B cell (primary cell): ENCODE results near the gene GRID1. TPM values are rescaled to one million over a fixed set of nuclear protein-coding genes. Genes with fewer than 3 reads are reported as not detected.

Experiments used
- ATAC-seq: fragments of 200-7000 bp; cut with Tn5 transposase; one replicate; pipeline ENCODE4 v1.10.0; 2021; ENCODE audit warnings: low read depth, mild to moderate bottlenecking, moderate number of reproducible peaks, moderate library complexity
- CTCF ChIA-PET: fragments of 350-600 bp; sonication (Branson Sonifier 250); formaldehyde crosslinking; loops from one replicate; lab custom pipeline; 2021; ENCODE audit warnings: antibody characterized with exemption, inconsistent platforms; lab: Charles Lee
- POLR2A ChIA-PET: fragments of 350-600 bp; sonication (Branson Sonifier 250); formaldehyde crosslinking; loops from one replicate; lab custom pipeline; 2021; ENCODE audit warnings: antibody characterized with exemption; lab: Charles Lee
- DNase-seq: peaks from one replicate; pipeline ENCODE4 v3.0.0; 2013
- H2AFZ ChIP-seq: 2 replicates; pipeline ENCODE4 v1.6.1; 2012; ENCODE audit warnings: mild to moderate bottlenecking, low read depth, low read length; ENCODE audit not compliant: insufficient read depth, poor library complexity, severe bottlenecking
- H3K27ac ChIP-seq, 2 donors: 1 replicate in 1 of 2; 2 replicates in 1 of 2; pipeline ENCODE4 v1.5.1; 2012 to 2013; ENCODE audit warnings: low read length in 2 of 2, mild to moderate bottlenecking in 2 of 2, moderate library complexity in 1 of 2
- H3K27me3 ChIP-seq, 4 experiments: fragments of 200-600 bp in 1 of 4; sonication (generic) in 1 of 4; replicated peaks in 1 of 4; 1 replicate in 2 of 4; 2 replicates in 2 of 4; pipeline versions ENCODE4 v1.6.1 to v1.7.0; 2013 to 2016; ENCODE audit warnings: low read length in 3 of 4, mild to moderate bottlenecking in 2 of 4, mixed read lengths in 1 of 4, moderate library complexity in 1 of 4; ENCODE audit not compliant: insufficient read depth in 4 of 4, control insufficient read depth in 3 of 4; ENCODE audit errors: control extremely low read depth in 1 of 4
- H3K36me3 ChIP-seq, 2 experiments: replicated peaks in 1 of 2; 1 replicate in 1 of 2; 2 replicates in 1 of 2; pipeline versions ENCODE4 v1.6.1 to v1.7.1; 2013; ENCODE audit warnings: low read length in 1 of 2; ENCODE audit not compliant: insufficient read depth in 2 of 2, control insufficient read depth in 1 of 2; ENCODE audit errors: control extremely low read depth in 1 of 2, extremely low read depth in 1 of 2
- H3K4me1 ChIP-seq, 2 donors: fragments of 200-600 bp in 1 of 2; sonication (generic) in 1 of 2; 1 replicate in 1 of 2; 2 replicates in 1 of 2; pipeline versions ENCODE4 v1.5.1 to v1.6.1; 2013 to 2017; ENCODE audit warnings: low read length in 2 of 2; ENCODE audit not compliant: control insufficient read depth in 2 of 2, insufficient read depth in 2 of 2
- H3K4me2 ChIP-seq: replicated peaks from 2 replicates; pipeline ENCODE3; 2012; ENCODE audit warnings: mild to moderate bottlenecking, low read depth, low read length; ENCODE audit not compliant: poor library complexity, severe bottlenecking
- H3K4me3 ChIP-seq, 5 experiments: fragments of 200-600 bp in 1 of 5; sonication (generic) in 1 of 5; 1 replicate in 3 of 5; 2 replicates in 2 of 5; pipeline versions ENCODE4 v1.5.1 to v1.7.0; 2011 to 2016; ENCODE audit warnings: low read length in 4 of 5, mild to moderate bottlenecking in 4 of 5, low read depth in 2 of 5, control low read depth in 1 of 5, moderate library complexity in 1 of 5; ENCODE audit not compliant: insufficient read depth in 1 of 5; ENCODE audit errors: control extremely low read depth in 1 of 5, extremely low read depth in 1 of 5
- H3K79me2 ChIP-seq: fragments of 200-600 bp; sonication (generic); one replicate; pipeline ENCODE4 v1.6.0; 2016; ENCODE audit warnings: low read length; ENCODE audit not compliant: control insufficient read depth, insufficient read depth
- H3K9ac ChIP-seq: fragments of 200-600 bp; sonication (generic); 2 replicates; pipeline ENCODE4 v1.6.1; 2017; ENCODE audit warnings: mild to moderate bottlenecking, low read length, moderate library complexity
- H3K9me3 ChIP-seq, 3 donors: one replicate each; pipeline versions ENCODE4 v1.6.1 to v1.7.1; 2013; ENCODE audit warnings: low read length in 2 of 3; ENCODE audit not compliant: control insufficient read depth in 2 of 3, insufficient read depth in 1 of 3; ENCODE audit errors: control extremely low read depth in 1 of 3
- H4K20me1 ChIP-seq: 2 replicates; pipeline ENCODE4 v1.6.0; 2012; ENCODE audit warnings: mild to moderate bottlenecking, low read length; ENCODE audit not compliant: insufficient read depth, control insufficient read depth, poor library complexity, severe bottlenecking
- H3K27ac Mint-ChIP-seq: one replicate; pipeline ENCODE4 v1.8.0; 2021; ENCODE audit warnings: mixed read lengths
- H3K27me3 Mint-ChIP-seq: one replicate; pipeline ENCODE4 v1.8.0; 2021; ENCODE audit warnings: mixed read lengths
- H3K4me1 Mint-ChIP-seq: one replicate; pipeline ENCODE4 v1.8.0; 2021; ENCODE audit warnings: mixed read lengths
- H3K4me3 Mint-ChIP-seq: one replicate; pipeline ENCODE4 v1.8.0; 2021; ENCODE audit warnings: mixed read lengths
- H3K9me3 Mint-ChIP-seq: one replicate; pipeline ENCODE4 v1.8.0; 2022; ENCODE audit warnings: mixed read lengths; ENCODE audit not compliant: insufficient read depth
- EZH2 ChIP-seq: IDR thresholded peaks from 2 replicates; pipeline ENCODE4 v1.6.1; 2012; ENCODE audit warnings: borderline replicate concordance, low read depth, mild to moderate bottlenecking, moderate library complexity, low read length; ENCODE audit not compliant: insufficient read depth, poor library complexity, severe bottlenecking
- WGBS: methylation state at CpG from one replicate; pipeline ENCODE4 v1.1.5; 2013; ENCODE audit warnings: missing lambda C conversion rate; ENCODE audit not compliant: insufficient coverage; 5-methylcytosine and 5-hydroxymethylcytosine counted together
- intact Hi-C: fragments of 100-400 bp; cut with micrococcal nuclease; formaldehyde crosslinking; loops from one replicate; pipeline ENCODE4 v1.10.0; 2022
- polyA plus RNA-seq: library from polyadenylated mRNA; depleted of rRNA; stranded (reverse); fragments of >200 nt; gene quantifications from 2 replicates; pipeline ENCODE4 v1.2.3, GENCODE V29; 2012
- total RNA-seq, 2 donors: library from RNA; stranded (reverse); fragments of 120-200 nt in 1 of 2; gene quantifications; 1 replicate in 1 of 2; 2 replicates in 1 of 2; pipeline versions ENCODE4 v1.2.3 to v1.2.4, GENCODE V29; 2013 to 2022
- TF ChIP-seq, protein P1 (sequence below): fragments of 200-600 bp; IDR thresholded peaks from one replicate; pipeline ENCODE4 v1.8.0; 2022; ENCODE audit warnings: antibody characterized with exemption, mild to moderate bottlenecking

GRID1 gene
- total and polyA plus RNA-seq, 2 donors (not counting 1 experiment from before 2014, with no cell fraction given), result not detected

DNA sequence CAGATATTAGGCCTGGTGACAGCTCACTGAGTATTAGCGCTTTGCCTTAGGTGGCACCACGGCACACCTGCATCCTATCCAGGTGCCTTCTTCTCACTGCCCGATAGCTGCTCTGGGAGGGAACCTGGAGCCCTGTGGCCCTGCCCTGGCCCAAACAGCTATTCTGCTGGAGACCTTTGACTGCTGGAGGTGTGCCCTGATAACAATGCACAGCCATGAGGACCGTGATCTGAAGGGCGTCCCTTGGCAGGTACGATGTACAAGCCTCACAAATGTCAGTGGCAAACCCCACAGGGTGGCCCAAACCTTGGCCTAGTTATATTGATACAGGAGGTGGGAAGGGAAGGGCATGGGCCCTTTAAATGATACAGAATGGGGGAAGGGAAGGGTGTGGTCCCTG lies 259.5 kb downstream of the GRID1 start:
- Histone ChIP-seq H3K9me3 (peaks cover 0 to 11% (median 0%) of the 10 kb centered on the region in 3 donors), H3K9ac (no peak overlapping the region), H3K4me1 (no peaks in the 10 kb centered on the region), H3K79me2 (no peaks in the 10 kb centered on the region), H3K36me3 (no peaks in the 10 kb centered on the region), H3K4me2 (no peak overlapping the region), H3K27me3 (peaks cover 0 to 2% (median 0%) of the 10 kb centered on the region in 4 experiments), H3K4me3 (no peak overlapping the region), H2AFZ (no peak overlapping the region), H3K27ac (no peak overlapping the region), H4K20me1 (no peaks in the 10 kb centered on the region)
- no peak for DNase-seq
- no peak overlapping the region for H3K4me3 Mint-ChIP-seq
- no peak overlapping the region for H3K27ac Mint-ChIP-seq
- 94% methylated on average over 6 of the region's 6 CpGs for WGBS
- H3K4me1 Mint-ChIP-seq, result no peaks in the 10 kb centered on the region
- intact Hi-C loops, result no loop called here
- ATAC-seq, result no peak
- ChIA-PET CTCF (no interaction called here), POLR2A (no interaction called here)
- H3K9me3 Mint-ChIP-seq, result no peaks in the 10 kb centered on the region
- peaks cover 5% of the 10 kb centered on the region for H3K27me3 Mint-ChIP-seq
- no peak for TF ChIP-seq EZH2
- TF ChIP-seq, protein P1, sequence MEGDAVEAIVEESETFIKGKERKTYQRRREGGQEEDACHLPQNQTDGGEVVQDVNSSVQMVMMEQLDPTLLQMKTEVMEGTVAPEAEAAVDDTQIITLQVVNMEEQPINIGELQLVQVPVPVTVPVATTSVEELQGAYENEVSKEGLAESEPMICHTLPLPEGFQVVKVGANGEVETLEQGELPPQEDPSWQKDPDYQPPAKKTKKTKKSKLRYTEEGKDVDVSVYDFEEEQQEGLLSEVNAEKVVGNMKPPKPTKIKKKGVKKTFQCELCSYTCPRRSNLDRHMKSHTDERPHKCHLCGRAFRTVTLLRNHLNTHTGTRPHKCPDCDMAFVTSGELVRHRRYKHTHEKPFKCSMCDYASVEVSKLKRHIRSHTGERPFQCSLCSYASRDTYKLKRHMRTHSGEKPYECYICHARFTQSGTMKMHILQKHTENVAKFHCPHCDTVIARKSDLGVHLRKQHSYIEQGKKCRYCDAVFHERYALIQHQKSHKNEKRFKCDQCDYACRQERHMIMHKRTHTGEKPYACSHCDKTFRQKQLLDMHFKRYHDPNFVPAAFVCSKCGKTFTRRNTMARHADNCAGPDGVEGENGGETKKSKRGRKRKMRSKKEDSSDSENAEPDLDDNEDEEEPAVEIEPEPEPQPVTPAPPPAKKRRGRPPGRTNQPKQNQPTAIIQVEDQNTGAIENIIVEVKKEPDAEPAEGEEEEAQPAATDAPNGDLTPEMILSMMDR, result no peak

DNA sequence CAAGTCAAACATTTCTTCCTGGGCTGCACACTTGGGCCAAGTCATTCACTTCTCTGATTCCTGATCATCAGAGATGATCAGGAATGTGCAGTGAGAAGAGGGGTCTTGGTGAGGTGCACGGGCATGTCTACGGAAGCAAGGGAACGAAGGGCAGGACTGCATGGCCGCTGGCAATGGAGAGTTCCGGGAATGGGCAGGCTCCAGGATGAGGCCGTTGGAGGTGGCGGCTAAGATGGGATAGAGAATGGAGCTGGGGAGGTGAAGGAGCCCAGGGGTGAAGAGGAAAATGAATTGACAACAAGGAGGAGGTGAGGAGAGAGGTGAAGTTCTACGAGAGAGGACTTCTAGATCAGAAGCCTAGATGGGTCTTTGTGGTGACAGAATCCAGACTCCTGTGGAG lies 260.0 kb downstream of the GRID1 start:
- H3K36me3 ChIP-seq, result no peaks in the 10 kb centered on the region
- Mint-ChIP-seq H3K27me3 (peaks cover 5% of the 10 kb centered on the region), H3K4me1 (no peaks in the 10 kb centered on the region), H3K9me3 (no peaks in the 10 kb centered on the region), H3K4me3 (no peak overlapping the region), H3K27ac (no peak overlapping the region)
- DNase-seq (no peak), ATAC-seq (no peak)
- no peak overlapping the region for H3K4me3 ChIP-seq
- no peaks in the 10 kb centered on the region for H3K79me2 ChIP-seq
- H3K4me1 ChIP-seq, result no peaks in the 10 kb centered on the region
- CTCF ChIA-PET, result no interaction called here
- TF ChIP-seq, protein P1, result no peak
- no peak for TF ChIP-seq EZH2
- POLR2A ChIA-PET, result no interaction called here
- H2AFZ ChIP-seq, result no peak overlapping the region
- peaks cover 0 to 8% (median 0%) of the 10 kb centered on the region in 3 donors for H3K9me3 ChIP-seq
- H3K27ac ChIP-seq, result no peak overlapping the region
- no peak overlapping the region for H3K9ac ChIP-seq
- H4K20me1 ChIP-seq, result no peaks in the 10 kb centered on the region
- intact Hi-C loops, result no loop called here
- H3K27me3 ChIP-seq, result peaks cover 0 to 2% (median 0%) of the 10 kb centered on the region in 4 experiments
- WGBS, result 92% methylated on average over 7 of the region's 8 CpGs
- H3K4me2 ChIP-seq, result no peak overlapping the region
